Hepatocyte (in vitro differentiated cells): Measurements from ENCODE around the gene STIM2. TPM values are rescaled to one million over a fixed set of nuclear protein-coding genes. Genes with fewer than 3 reads are reported as not detected.

Source experiments
- DNase-seq: peaks from one replicate; pipeline ENCODE4 v3.0.0-alpha.2; 2016; ENCODE audit warnings: low spot score
- H2AFZ ChIP-seq: fragments of 200-600 bp; sonication (generic); 2 replicates; pipeline ENCODE4 v1.6.0; 2016; ENCODE audit warnings: antibody characterized with exemption, mild to moderate bottlenecking
- H3K27ac ChIP-seq: fragments of 200-600 bp; sonication (generic); 2 replicates; pipeline ENCODE4 v1.5.1; 2016; ENCODE audit warnings: mild to moderate bottlenecking
- H3K27me3 ChIP-seq: fragments of 200-600 bp; sonication (generic); 2 replicates; pipeline ENCODE4 v1.6.1; 2016
- H3K36me3 ChIP-seq: fragments of 200-600 bp; sonication (generic); replicated peaks from 2 replicates; pipeline ENCODE4 v1.5.1; 2016; ENCODE audit warnings: low read depth; ENCODE audit not compliant: insufficient read depth
- H3K4me1 ChIP-seq: fragments of 200-600 bp; sonication (generic); 2 replicates; pipeline ENCODE4 v1.5.1; 2016; ENCODE audit warnings: mild to moderate bottlenecking, moderate library complexity; ENCODE audit not compliant: insufficient read depth
- H3K4me2 ChIP-seq: fragments of 200-600 bp; sonication (generic); 2 replicates; pipeline ENCODE4 v1.6.0; 2016
- H3K4me3 ChIP-seq: fragments of 200-600 bp; sonication (generic); 2 replicates; pipeline ENCODE4 v1.5.1; 2016; ENCODE audit warnings: mild to moderate bottlenecking
- H3K79me2 ChIP-seq: fragments of 200-600 bp; sonication (generic); 2 replicates; pipeline ENCODE4 v1.6.0; 2017; ENCODE audit warnings: mild to moderate bottlenecking
- H3K9me2 ChIP-seq: fragments of 200-600 bp; sonication (generic); replicated peaks from 2 replicates; pipeline ENCODE4 v1.6.0; 2017; ENCODE audit warnings: mild to moderate bottlenecking; ENCODE audit not compliant: insufficient read depth
- H3K9me3 ChIP-seq: fragments of 200-600 bp; sonication (generic); 2 replicates; pipeline ENCODE4 v1.5.1; 2016; ENCODE audit warnings: low read depth, mild to moderate bottlenecking
- H4K20me1 ChIP-seq: fragments of 200-600 bp; sonication (generic); 2 replicates; pipeline ENCODE4 v1.6.0; 2016; ENCODE audit warnings: mild to moderate bottlenecking; ENCODE audit not compliant: insufficient read depth, poor library complexity, severe bottlenecking
- EZH2 ChIP-seq: fragments of 200-600 bp; sonication (generic); IDR thresholded peaks from 2 replicates; pipeline ENCODE4 v1.6.1; 2016; ENCODE audit warnings: antibody characterized with exemption, mild to moderate bottlenecking, borderline replicate concordance
- EZH2phosphoT487 ChIP-seq: fragments of 200-600 bp; sonication (generic); IDR thresholded peaks from one replicate; pipeline ENCODE4 v1.6.1; 2018; ENCODE audit warnings: antibody characterized with exemption, mild to moderate bottlenecking, low read depth, moderate library complexity; ENCODE audit not compliant: unreplicated experiment, severe bottlenecking
- WGBS: methylation state at CpG from one replicate; pipeline ENCODE4 v1.1.6; 2016; ENCODE audit warnings: low lambda C conversion rate; ENCODE audit errors: missing lambda C conversion rate; 5-methylcytosine and 5-hydroxymethylcytosine counted together
- polyA plus RNA-seq: library from polyadenylated mRNA; unstranded; fragments of >200 nt; fragmentation: Nextera tagmentation; extraction: Ambion mirVana; gene quantifications from 2 replicates; pipeline ENCODE4 v1.2.1, GENCODE V29; 2016
- total RNA-seq: library from RNA; depleted of rRNA; stranded (reverse); fragments of >200 nt; gene quantifications from 2 replicates; pipeline ENCODE4 v1.2.3, GENCODE V29; 2014
- TF ChIP-seq, protein P1 (sequence below): fragments of 200-600 bp; sonication (generic); IDR thresholded peaks from 2 replicates; pipeline ENCODE4 v1.5.1; 2016; ENCODE audit warnings: antibody characterized with exemption, mild to moderate bottlenecking; ENCODE audit not compliant: poor library complexity

The STIM2 gene
- total and polyA plus RNA-seq, 2 experiments from 2014 or later: 13.2 to 17.0 TPM

GRCh38 chr4:27057053-27057452 is 196.4 kb downstream of the STIM2 start:
- H3K4me3 ChIP-seq: no peak overlapping the region
- no peaks in the 10 kb centered on the region for H3K4me1 ChIP-seq
- no peaks in the 10 kb centered on the region for H3K27me3 ChIP-seq
- H3K27ac ChIP-seq: no peak overlapping the region
- no peaks in the 10 kb centered on the region for H3K9me2 ChIP-seq
- H3K4me2 ChIP-seq: no peak overlapping the region
- no peak for DNase-seq
- TF ChIP-seq, protein P1, sequence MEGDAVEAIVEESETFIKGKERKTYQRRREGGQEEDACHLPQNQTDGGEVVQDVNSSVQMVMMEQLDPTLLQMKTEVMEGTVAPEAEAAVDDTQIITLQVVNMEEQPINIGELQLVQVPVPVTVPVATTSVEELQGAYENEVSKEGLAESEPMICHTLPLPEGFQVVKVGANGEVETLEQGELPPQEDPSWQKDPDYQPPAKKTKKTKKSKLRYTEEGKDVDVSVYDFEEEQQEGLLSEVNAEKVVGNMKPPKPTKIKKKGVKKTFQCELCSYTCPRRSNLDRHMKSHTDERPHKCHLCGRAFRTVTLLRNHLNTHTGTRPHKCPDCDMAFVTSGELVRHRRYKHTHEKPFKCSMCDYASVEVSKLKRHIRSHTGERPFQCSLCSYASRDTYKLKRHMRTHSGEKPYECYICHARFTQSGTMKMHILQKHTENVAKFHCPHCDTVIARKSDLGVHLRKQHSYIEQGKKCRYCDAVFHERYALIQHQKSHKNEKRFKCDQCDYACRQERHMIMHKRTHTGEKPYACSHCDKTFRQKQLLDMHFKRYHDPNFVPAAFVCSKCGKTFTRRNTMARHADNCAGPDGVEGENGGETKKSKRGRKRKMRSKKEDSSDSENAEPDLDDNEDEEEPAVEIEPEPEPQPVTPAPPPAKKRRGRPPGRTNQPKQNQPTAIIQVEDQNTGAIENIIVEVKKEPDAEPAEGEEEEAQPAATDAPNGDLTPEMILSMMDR: no peak
- TF ChIP-seq EZH2 (no peak), EZH2phosphoT487 (no peak)
- no peak overlapping the region for H2AFZ ChIP-seq
- H3K9me3 ChIP-seq: no peaks in the 10 kb centered on the region
- WGBS: 93% methylated on average over 10 of the region's 10 CpGs
- H3K36me3 ChIP-seq: no peaks in the 10 kb centered on the region
- H3K79me2 ChIP-seq: no peaks in the 10 kb centered on the region
- H4K20me1 ChIP-seq: no peaks in the 10 kb centered on the region

GRCh38 chr4:27057662-27058061 is 197.0 kb downstream of the STIM2 start:
- Histone ChIP-seq H3K36me3 (no peaks in the 10 kb centered on the region), H3K9me2 (no peaks in the 10 kb centered on the region), H3K9me3 (no peaks in the 10 kb centered on the region), H3K4me3 (no peak overlapping the region), H3K4me1 (no peaks in the 10 kb centered on the region), H2AFZ (no peak overlapping the region), H3K4me2 (no peak overlapping the region), H3K79me2 (no peaks in the 10 kb centered on the region), H3K27me3 (no peaks in the 10 kb centered on the region), H3K27ac (no peak overlapping the region), H4K20me1 (no peaks in the 10 kb centered on the region)
- 94% methylated on average over 6 of the region's 6 CpGs for WGBS
- no peak for DNase-seq
- TF ChIP-seq, protein P1: no peak
- TF ChIP-seq EZH2phosphoT487: no peak
- TF ChIP-seq EZH2: no peak

DNA sequence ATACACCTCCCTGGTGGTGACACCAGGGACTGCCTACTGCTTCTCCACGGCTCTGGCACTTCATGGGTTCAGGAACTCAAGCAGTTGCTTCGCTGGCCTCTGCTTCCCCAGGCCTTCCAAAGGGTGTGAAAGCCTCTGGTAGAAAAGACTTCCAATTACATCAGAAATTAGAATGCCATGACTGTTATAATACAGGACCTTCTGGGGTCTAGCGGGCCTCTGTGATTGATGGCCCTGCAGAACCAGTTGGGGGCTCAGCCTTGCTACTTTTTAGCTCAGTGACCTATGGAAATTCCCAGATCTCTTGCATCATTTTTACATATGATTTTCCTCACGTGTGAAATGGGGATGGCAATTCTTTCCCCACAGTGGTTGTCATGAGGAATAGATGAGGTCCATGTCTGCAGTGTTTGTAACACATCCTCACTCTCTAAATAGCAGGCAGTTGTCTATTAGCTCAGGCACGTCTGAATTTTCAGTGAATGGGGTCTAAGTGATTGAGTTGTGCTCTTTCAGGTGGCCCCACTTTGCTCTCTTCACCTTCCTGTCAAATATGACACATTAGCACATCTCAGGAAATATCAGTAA is 198.3 kb downstream of the STIM2 start:
- Histone ChIP-seq H3K9me3 (no peaks in the 10 kb centered on the region), H3K4me2 (no peak overlapping the region), H3K9me2 (no peaks in the 10 kb centered on the region), H4K20me1 (no peaks in the 10 kb centered on the region), H3K4me3 (no peak overlapping the region), H3K36me3 (no peaks in the 10 kb centered on the region), H3K4me1 (no peaks in the 10 kb centered on the region), H3K27ac (no peak overlapping the region), H3K27me3 (no peaks in the 10 kb centered on the region), H3K79me2 (no peaks in the 10 kb centered on the region), H2AFZ (no peak overlapping the region)
- TF ChIP-seq EZH2: no peak
- no peak for TF ChIP-seq EZH2phosphoT487
- TF ChIP-seq, protein P1: no peak
- 79% methylated on average over 5 of the region's 5 CpGs for WGBS
- no peak for DNase-seq

DNA sequence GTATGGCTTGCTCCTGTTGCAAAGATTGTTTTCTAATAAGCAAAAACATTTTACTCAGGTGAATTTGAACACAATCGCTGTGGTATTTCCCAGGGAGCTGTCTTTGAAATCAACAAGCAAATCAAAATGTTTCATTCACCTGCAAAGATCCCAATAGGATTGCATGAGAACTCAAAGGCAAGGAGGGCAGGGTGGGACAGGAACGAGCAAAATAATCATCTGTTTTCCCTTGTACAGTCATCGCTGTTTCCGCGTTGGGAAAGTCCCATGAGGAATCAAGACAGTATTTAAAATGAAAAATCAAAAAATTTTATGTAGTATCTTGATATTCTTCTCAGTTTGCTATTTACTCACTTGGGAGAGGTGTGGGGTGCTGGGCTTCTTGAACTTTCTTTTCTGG is 198.8 kb downstream of the STIM2 start:
- Histone ChIP-seq H3K4me3 (no peak overlapping the region), H2AFZ (no peak overlapping the region), H3K4me1 (no peaks in the 10 kb centered on the region), H3K4me2 (no peak overlapping the region), H3K79me2 (no peaks in the 10 kb centered on the region), H3K36me3 (no peaks in the 10 kb centered on the region), H3K27me3 (no peaks in the 10 kb centered on the region), H4K20me1 (no peaks in the 10 kb centered on the region), H3K9me2 (no peaks in the 10 kb centered on the region), H3K27ac (no peak overlapping the region), H3K9me3 (no peaks in the 10 kb centered on the region)
- WGBS: 92% methylated on average over 5 of the region's 5 CpGs
- TF ChIP-seq, protein P1: no peak
- TF ChIP-seq EZH2phosphoT487 (no peak), EZH2 (no peak)
- DNase-seq: no peak
